Measurements from ENCODE around the gene CGA.

- TF ChIP-seq POLR2A (IDR thresholded peaks at IDR 0.05; ENCODE audit: extremely low read depth, insufficient read length) (no peak), CTCF (IDR thresholded peaks at IDR 0.05; ENCODE audit: low read depth, low read length) (no peak), MAX (IDR thresholded peaks at IDR 0.05; ENCODE audit: low read depth, low read length) (no peak)
These were observed 2.5 kb downstream of the CGA start for GRCh38 chr6:87092435-87092834.
